HG02610 (cell line): Measurements from ENCODE around the gene PARVB.
"Not testable (repeated sequence)": the region's sequence is repeated elsewhere in the genome, so short reads cannot be mapped to it uniquely, and the experiment has no call there.

ENCODE experiments used
- ATAC-seq: cut with Tn5 transposase; IDR thresholded peaks from one replicate; pipeline ENCODE4 v1.9.1; 2021; ENCODE audit warnings: mild to moderate bottlenecking, moderate library complexity; ENCODE audit not compliant: unreplicated experiment

Gene PARVB

GRCh38 chr22:44103735-44104480 lies 79.8 kb downstream of the PARVB start:
- ATAC-seq = no peak

- no peak for ATAC-seq
Measured at GRCh38 chr22:44107340-44107739, 83.2 kb downstream of the PARVB start.

DNA sequence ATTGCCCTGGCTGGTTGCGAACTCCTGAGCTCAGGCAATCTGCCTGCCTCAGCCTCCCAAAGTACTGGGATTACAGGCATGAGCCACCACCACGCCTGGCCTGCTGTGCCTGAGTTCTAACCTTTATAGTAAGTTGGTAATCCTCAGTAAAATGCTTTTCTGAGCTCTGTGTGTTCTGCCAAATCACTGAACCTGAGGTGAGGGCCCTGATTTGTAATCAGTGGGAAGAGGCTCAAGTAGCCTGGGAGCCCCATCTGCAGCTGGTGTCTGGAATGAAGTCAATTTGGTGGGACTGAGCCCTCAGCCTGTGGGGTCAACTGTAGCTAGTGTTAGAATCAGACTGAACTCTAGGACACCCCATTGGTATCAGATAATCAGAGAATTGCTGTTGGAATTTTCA lies 84.0 kb downstream of the PARVB start:
- no peak for ATAC-seq

DNA sequence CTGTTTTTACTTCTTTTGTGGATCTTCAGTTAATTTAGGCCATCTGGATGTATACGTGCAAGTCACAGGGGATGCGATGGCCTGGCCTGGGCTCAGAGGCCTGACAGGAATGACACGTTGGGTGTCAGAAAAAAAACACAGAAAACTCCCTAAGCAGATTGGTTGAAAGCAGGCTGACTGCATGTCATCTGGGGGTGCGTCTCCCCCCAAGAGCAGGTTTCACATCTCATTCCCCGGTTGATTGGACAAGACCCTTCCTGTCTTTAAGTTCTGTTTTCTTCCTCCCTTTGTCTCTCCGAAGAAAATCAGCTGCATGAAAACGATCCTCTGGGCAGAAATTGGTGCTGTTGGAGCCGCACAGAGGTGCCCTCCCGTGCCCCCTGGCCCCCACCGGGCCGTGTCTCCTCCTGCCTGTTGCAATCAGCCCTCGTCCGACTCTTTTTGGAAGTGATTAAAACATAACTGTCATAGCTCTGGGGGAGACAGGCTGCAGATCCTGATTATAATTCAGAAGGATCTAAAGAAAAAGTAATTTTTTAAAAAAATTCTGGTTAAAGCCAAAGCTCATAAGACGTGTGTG lies 84.8 kb downstream of the PARVB start:
- no peak for ATAC-seq

- no peak for ATAC-seq
Measured at GRCh38 chr22:44109416-44109815, 85.3 kb downstream of the PARVB start.

DNA sequence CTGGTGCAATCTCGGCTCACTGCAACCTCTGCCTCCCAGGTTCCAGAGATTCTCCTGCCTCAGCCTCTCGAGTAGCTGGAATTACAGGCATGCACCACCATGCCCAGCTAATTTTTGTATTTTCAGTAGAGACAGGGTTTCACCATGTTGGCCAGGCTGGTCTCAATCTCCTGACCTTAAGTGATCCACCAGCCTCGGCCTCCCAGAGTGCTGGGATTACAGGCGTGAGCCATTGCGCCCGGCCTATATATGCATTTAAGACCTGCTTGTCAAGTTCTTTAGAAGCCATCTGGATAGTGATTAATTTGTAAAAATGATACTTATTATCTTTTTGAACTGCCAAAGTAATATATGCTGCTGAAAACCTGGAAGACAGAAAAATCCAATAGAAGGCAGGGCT lies 86.6 kb downstream of the PARVB start:
- ATAC-seq = not testable (repeated sequence)

DNA sequence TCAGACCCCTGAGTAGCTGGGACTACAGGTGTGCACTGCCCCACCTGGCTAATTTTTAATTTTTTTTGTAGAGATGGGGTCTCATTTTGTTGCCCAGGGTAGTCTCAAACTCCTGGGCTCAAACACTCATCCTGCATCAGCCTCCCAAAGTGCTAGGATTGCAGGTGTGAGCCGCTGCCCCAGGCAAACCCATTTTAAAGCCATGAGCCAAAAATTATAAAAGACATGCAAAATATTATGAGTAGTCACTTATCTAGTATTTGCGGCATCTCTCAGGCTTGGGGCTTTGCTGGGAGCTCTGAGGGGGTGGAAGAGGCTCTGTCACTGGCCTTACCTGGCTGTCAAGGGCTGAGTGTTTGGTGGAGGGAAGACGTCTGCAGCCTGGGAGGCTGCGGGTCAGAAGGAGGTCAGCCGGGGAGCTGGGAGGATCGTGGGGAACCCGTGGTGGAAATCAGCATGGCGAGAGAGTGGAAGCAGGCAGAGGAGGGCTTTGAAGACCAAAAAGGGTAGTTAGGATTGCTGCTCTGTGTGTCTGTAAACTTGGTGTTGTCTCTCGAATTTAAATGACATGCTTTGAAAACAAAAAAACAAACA lies 87.6 kb downstream of the PARVB start:
- no peak for ATAC-seq

DNA sequence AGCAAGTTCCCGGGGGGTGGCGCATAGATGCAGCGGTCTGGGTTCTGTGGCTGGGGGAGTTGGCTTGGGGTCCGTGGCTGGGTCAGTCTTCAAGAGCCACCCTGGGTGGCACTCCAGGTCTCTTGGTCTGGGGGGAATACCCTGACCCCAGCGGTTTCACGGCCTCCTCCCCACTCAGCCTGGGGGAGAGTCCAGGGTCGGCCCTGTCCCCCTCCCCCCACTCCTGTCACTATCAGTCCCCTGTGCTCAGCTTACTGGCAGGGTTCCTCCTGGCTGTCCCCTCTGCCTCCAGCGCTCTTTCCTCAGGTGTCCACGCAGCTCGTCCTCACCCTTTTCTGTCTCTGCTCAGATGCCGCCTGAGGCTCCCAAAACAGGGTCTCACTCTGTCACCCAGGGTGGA lies 88.1 kb downstream of the PARVB start:
- no peak for ATAC-seq

- no peak for ATAC-seq
Measured at GRCh38 chr22:44116331-44116730, 92.2 kb downstream of the PARVB start.

DNA sequence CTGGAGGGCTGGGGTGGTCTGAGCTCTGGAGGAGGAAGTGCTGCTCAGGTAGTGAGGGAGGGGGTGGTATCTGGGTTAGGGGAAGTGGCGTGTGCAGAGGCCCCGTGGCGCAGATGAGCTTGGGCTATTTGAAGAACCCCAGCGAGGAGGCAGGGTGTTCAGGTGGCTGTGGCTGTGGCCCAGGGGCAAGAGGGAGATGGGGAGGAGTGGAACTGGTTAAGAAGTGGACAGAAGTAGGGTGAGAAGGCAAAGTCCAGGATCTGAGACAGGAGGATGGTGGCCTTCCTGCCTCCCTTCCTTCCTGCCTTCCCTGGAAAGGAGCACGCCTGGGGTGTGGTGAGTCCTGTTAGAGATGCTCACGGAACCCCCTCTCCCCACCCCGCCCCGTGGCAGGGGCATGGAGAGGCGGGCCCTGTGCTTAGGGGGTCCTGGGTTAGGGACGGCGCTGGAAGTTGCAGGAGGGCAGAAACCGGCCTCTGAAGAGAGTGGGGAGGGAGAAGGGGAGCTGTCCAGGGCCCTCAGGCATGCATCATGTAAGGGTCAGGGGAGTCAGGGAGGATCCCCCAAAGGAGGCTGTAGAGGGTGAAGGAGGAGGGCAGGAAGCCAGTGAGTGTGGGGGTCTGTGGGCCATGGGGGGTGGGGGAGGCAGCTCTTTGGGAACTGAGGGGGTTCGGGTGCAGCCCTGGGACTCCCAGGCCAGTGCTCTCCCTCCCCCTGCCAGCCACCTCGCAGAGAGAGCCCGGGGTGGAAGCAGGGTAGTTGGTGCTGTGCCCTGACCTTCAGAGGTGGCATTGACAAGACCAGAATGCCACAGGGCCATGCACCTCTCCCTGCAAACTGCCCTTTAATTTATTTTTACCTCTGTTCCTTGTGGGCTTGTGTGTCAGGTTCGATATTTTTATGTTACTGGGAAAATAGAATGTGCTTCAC lies 92.9 kb downstream of the PARVB start:
- no peak for ATAC-seq

DNA sequence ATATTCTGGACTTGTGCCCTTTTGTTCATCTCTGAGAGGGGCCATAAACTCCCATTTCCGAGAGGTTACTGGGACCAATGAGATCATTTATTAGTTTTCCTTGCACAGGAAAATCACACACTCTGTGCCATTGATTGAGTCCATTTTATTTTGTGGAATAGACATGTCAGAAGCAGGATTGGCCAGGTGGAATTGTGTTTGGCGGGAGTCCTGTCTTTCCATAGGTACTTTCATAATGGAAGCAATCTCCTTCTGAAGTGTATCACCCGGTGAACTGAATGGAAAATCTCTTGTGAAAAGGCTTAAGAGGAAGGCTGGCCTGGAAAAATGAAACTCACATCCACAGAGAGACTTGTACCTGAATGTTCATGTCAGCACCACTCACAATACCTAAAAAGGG lies 93.6 kb downstream of the PARVB start:
- ATAC-seq = no peak

DNA sequence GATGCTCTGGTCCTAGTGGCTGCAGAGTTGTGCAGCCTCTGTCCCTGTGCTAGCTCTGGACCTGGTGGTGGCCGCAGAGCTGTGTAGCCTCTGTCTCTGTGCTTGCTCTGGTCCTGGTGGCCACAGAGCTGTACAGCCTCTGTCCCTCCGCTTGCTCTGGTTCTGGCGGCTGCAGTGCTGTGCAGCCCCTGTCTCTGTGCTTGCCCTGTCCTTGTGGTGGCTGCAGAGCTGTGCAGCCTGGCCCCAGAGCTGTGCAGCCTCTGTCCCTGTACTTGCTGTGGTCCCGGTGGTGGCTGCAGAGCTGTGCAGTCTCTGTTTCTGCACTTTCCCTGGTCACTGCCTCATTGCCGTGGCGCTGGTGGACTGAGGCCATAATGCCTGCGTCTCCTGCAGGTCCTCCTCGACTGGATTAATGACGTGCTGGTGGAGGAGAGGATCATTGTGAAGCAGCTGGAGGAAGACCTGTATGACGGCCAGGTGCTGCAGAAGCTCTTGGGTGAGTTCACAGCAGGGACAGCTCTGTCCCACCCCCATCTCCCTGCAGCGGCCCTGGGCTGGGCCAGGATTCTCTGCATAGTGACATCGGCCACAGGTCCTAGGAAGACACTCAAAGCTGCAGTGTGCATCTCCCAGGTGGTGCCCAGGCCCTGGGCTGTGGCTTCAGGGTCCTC lies 94.7 kb downstream of the PARVB start:
- ATAC-seq = no peak

- no peak for ATAC-seq
Measured at GRCh38 chr22:44119669-44120313, 95.7 kb downstream of the PARVB start.

- ATAC-seq = no peak
Measured at GRCh38 chr22:44120314-44120704, 96.2 kb downstream of the PARVB start.

DNA sequence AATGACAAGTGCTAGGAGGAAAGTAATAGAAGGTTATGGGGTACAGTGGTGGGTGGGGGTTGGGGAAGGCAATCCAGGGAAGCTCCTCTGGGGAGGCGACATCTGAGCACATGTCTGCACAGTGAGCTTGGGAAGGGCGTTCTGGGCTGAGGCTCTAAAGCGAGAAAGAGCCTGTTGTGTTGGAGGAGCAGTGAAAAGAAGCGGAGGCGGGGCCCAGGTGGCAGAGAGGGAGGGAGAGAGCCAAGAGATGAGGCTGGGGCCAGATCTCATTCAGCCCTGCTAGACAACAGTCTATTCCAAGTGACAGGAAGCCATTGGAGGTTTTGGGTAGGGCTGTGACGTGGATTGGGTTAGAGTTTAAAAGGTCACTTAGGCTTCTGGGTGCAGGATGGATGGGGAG lies 101.3 kb downstream of the PARVB start:
- ATAC-seq = no peak

DNA sequence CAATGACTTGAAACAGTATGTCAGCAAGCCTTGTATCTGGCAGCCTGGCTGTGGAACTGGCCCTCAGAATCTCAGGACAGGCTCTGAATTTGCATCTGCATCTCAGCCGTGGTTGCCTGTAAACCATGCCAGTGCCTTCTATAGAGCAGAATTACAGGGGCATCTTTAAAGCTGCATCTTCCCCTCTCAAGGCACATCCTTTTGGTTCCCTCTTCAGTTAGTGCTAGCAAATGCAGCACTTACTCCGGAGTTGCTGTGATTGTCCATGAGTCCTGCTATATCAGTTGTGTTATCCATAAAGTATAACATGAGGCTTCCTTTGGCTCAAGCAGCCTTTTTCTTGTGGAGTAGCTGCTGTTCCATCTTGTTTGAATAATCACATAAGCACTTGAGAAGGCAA lies 102.7 kb downstream of the PARVB start:
- ATAC-seq = no peak

DNA sequence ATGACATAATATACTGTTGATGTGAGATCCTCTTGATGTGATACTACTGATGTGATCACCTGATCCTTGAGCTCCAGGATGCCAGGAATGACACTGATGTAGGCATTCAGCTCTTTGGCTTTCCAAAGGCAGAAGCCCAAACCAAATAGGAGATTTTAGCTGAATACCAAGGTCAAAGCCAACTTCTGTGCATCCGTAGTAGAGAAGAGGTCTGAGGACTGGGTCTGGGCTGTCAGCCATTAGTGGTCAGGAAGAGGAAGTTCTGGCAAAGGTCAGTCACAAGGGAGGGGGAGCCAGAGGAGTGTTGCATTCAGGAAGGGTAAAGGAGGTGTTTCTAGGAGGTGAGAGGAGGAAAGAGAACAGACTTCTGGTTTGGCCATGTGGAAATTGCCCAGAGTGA lies 103.3 kb downstream of the PARVB start:
- no peak for ATAC-seq

- no peak for ATAC-seq
Measured at GRCh38 chr22:44128958-44129618, 105.0 kb downstream of the PARVB start.

GRCh38 chr22:44129619-44129976 lies 105.5 kb downstream of the PARVB start:
- no peak for ATAC-seq
